Neutrophil (primary cell): Measurements from ENCODE around the gene HBA2.
"Not testable (repeated sequence)": the region's sequence is repeated elsewhere in the genome, so short reads cannot be mapped to it uniquely, and the experiment has no call there.

ENCODE experiments used
- H3K27ac ChIP-seq: fragments of 200-600 bp; sonication (generic); 2 replicates; pipeline ENCODE4 v1.5.1; 2016; ENCODE audit warnings: mild to moderate bottlenecking, moderate library complexity
- H3K27me3 ChIP-seq: fragments of 200-600 bp; sonication (generic); 2 replicates; pipeline ENCODE4 v1.6.0; 2016; ENCODE audit warnings: mild to moderate bottlenecking
- H3K36me3 ChIP-seq: fragments of 200-600 bp; sonication (generic); 2 replicates; pipeline ENCODE4 v1.5.1; 2017
- H3K4me1 ChIP-seq, 2 experiments: fragments of 200-600 bp in 1 of 2; sonication (generic) in 1 of 2; 1 replicate in 1 of 2; 2 replicates in 1 of 2; pipeline versions ENCODE4 v1.5.1 to v1.6.1; 2013 to 2016; ENCODE audit warnings: low read depth in 1 of 2, low read length in 1 of 2, mild to moderate bottlenecking in 1 of 2, moderate library complexity in 1 of 2; ENCODE audit not compliant: control insufficient read depth in 1 of 2, insufficient read depth in 1 of 2
- H3K4me3 ChIP-seq, 2 experiments: fragments of 200-600 bp in 1 of 2; sonication (generic) in 1 of 2; 1 replicate in 1 of 2; 2 replicates in 1 of 2; pipeline ENCODE4 v1.5.1; 2013 to 2016; ENCODE audit warnings: low read depth in 1 of 2, low read length in 1 of 2, mild to moderate bottlenecking in 1 of 2, moderate library complexity in 1 of 2
- H3K9me3 ChIP-seq: fragments of 200-600 bp; sonication (generic); 2 replicates; pipeline ENCODE4 v1.5.1; 2016
- CTCF ChIP-seq: fragments of 200-600 bp; sonication (generic); IDR thresholded peaks from 2 replicates; pipeline ENCODE4 v1.5.1; 2016; ENCODE audit warnings: antibody characterized with exemption

The HBA2 gene

DNA sequence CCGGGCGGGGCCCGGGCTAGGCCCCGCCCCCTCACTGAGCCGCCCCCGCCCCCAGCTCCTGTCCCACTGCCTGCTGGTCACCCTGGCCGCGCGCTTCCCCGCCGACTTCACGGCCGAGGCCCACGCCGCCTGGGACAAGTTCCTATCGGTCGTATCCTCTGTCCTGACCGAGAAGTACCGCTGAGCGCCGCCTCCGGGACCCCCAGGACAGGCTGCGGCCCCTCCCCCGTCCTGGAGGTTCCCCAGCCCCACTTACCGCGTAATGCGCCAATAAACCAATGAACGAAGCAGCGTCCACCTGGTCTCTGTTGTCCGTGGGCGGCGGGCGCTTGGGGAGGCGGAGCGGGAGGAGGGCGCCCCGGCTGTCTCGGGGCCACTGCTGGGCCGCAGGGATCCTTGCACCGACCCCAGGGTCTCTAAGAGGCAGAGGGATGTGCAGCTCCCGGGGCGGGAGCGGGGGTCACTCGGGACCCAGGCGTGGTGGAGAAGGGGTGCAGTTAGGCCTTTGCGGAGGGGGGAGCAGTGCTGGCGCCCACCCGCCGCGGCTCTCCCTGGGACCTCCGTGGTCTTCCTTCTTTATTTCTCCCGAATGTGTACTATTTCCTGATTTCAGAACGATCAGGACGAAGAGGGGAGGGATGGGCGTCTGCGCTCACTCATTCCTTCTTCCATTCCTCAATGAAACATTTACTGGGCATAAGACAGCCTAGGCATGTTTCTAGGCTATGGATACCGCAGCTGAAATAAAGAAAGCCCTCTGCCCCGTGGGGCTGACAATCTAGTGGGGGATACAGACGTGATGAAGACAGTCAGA is 18.3 kb upstream of the HBA2 start:
- Histone ChIP-seq H3K9me3 (no peaks in the 10 kb centered on the region), H3K27me3 (peaks cover 86% of the 10 kb centered on the region), H3K4me1 (peaks cover 7 to 8% of the 10 kb centered on the region in 2 experiments), H3K27ac (no peak overlapping the region), H3K36me3 (no peaks in the 10 kb centered on the region), H3K4me3 (peak overlapping the region in 1 of 2 experiments; percentile 34)
- no peak for TF ChIP-seq CTCF

GRCh38 chr16:155031-155398 is 17.7 kb upstream of the HBA2 start:
- TF ChIP-seq CTCF, result no peak
- no peak overlapping the region for H3K27ac ChIP-seq
- peaks cover 7 to 8% of the 10 kb centered on the region in 2 experiments for H3K4me1 ChIP-seq
- H3K36me3 ChIP-seq, result no peaks in the 10 kb centered on the region
- H3K27me3 ChIP-seq, result peaks cover 84% of the 10 kb centered on the region
- no peaks in the 10 kb centered on the region for H3K9me3 ChIP-seq
- H3K4me3 ChIP-seq, result peak overlapping the region in 1 of 2 experiments; percentile 34

GRCh38 chr16:159136-159849 is 13.4 kb upstream of the HBA2 start:
- peaks cover 88% of the 10 kb centered on the region for H3K27me3 ChIP-seq
- TF ChIP-seq CTCF, result no peak
- H3K4me1 ChIP-seq, result peaks cover 6% of the 10 kb centered on the region in 2 experiments

DNA sequence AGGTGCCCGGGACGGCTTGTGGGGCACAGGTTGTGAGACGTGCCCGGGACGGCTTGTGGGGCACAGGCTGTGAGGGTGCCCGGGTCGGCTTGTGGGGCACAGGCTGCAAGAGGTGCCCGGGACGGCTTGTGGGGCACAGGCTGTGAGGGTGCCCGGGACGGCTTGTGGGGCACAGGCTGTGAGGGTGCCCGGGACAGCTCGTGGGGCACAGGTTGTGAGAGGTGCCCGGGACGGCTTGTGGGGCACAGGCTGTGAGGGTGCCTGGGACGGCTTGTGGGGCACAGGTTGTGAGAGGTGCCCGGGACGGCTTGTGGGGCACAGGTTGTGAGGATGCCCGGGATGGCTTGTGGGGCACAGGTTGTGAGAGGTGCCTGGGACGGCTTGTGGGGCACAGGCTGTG is 12.4 kb upstream of the HBA2 start:
- H3K9me3 ChIP-seq, H3K36me3 ChIP-seq, H3K4me3 ChIP-seq, H3K27ac ChIP-seq, H3K4me1 ChIP-seq: not testable (repeated sequence)
- peaks cover 83% of the 10 kb centered on the region for H3K27me3 ChIP-seq

More at GRCh38 chr16:159136-159849, 13.4 kb upstream of the HBA2 start:
- Histone ChIP-seq H3K9me3 (no peaks in the 10 kb centered on the region), H3K36me3 (no peaks in the 10 kb centered on the region), H3K27ac (no peak overlapping the region), H3K4me3 (no peak overlapping the region)

GRCh38 chr16:160691-161190 is 11.9 kb upstream of the HBA2 start:
- Histone ChIP-seq H3K27ac (no peak overlapping the region), H3K27me3 (peaks cover 83% of the 10 kb centered on the region), H3K4me3 (no peak overlapping the region), H3K4me1 (peaks cover 5 to 6% of the 10 kb centered on the region in 2 experiments), H3K36me3 (no peaks in the 10 kb centered on the region), H3K9me3 (no peaks in the 10 kb centered on the region)
- TF ChIP-seq CTCF, result no peak
